HEK293 (cell line): ENCODE measurements around the gene DLEC1.
A peak's percentile ranks its signal among the peaks of the same experiment; 100 is the strongest.

Experiments
- CTCF ChIA-PET: fragments of 350-600 bp; formaldehyde crosslinking; extraction: SDS; loops from one replicate; lab custom pipeline; 2021; ENCODE audit warnings: antibody characterized with exemption; lab: Yijun Ruan, JAX
- POLR2A ChIA-PET: fragments of 300-600 bp; formaldehyde crosslinking; extraction: SDS; loops from one replicate; lab custom pipeline; 2020; ENCODE audit warnings: antibody characterized with exemption, inconsistent platforms; lab: Yijun Ruan, JAX
- H3K27ac ChIP-seq: fragments of 200-500 bp; sonication (Bioruptor generic); 2 replicates; pipeline ENCODE4 v1.5.1; 2014; ENCODE audit warnings: low read depth, low read length, control low read depth, inconsistent platforms; ENCODE audit errors: extremely low read depth
- H3K36me3 ChIP-seq, 2 experiments: fragments of 200-500 bp in 1 of 2; sonication (Bioruptor generic) in 1 of 2; 1 replicate in 1 of 2; 2 replicates in 1 of 2; pipeline ENCODE4 v1.5.1; 2014 to 2017; ENCODE audit warnings: inconsistent platforms in 2 of 2, low read length in 2 of 2; ENCODE audit not compliant: control insufficient read depth in 2 of 2, insufficient read depth in 1 of 2
- H3K4me1 ChIP-seq: fragments of 200-500 bp; sonication (Bioruptor generic); 2 replicates; pipeline ENCODE4 v1.5.1; 2014; ENCODE audit warnings: mild to moderate bottlenecking, low read length, inconsistent platforms; ENCODE audit not compliant: control insufficient read depth, insufficient read depth
- H3K4me3 ChIP-seq: 2 replicates; pipeline ENCODE4 v1.5.1; 2011; ENCODE audit warnings: low read depth, mild to moderate bottlenecking, control low read depth, low read length, moderate library complexity
- H3K9me3 ChIP-seq: fragments of 200-500 bp; sonication (Bioruptor generic); 2 replicates; pipeline ENCODE4 v1.5.1; 2014; ENCODE audit warnings: low read depth, low read length, inconsistent platforms; ENCODE audit not compliant: control insufficient read depth, insufficient read depth
- BCL11A ChIP-seq: fragments of 450-650 bp; formaldehyde crosslinking; IDR thresholded peaks from 2 replicates; pipeline ENCODE4 v1.5.1; 2016; ENCODE audit warnings: low read depth, missing biosample characterization, missing genetic modification characterization
- EGR2 ChIP-seq: fragments of 450-650 bp; formaldehyde crosslinking; IDR thresholded peaks from 2 replicates; pipeline ENCODE4 v1.5.1; 2016; ENCODE audit warnings: low read depth, missing biosample characterization, missing genetic modification characterization
- KLF10 ChIP-seq: fragments of 450-650 bp; IDR thresholded peaks from 2 replicates; pipeline ENCODE4 v1.5.1; 2018; ENCODE audit warnings: missing biosample characterization, mild to moderate bottlenecking, missing genetic modification characterization
- OSR2 ChIP-seq: fragments of 450-650 bp; formaldehyde crosslinking; IDR thresholded peaks from 2 replicates; pipeline ENCODE4 v1.5.1; 2016; ENCODE audit warnings: missing biosample characterization, missing genetic modification characterization
- PATZ1 ChIP-seq: fragments of 450-650 bp; formaldehyde crosslinking; IDR thresholded peaks from 2 replicates; pipeline ENCODE4 v1.5.1; 2016; ENCODE audit warnings: missing biosample characterization, missing genetic modification characterization
- PRDM1 ChIP-seq: fragments of 450-650 bp; formaldehyde crosslinking; IDR thresholded peaks from 2 replicates; pipeline ENCODE4; 2016; ENCODE audit warnings: missing biosample characterization, missing genetic modification characterization
- RBAK ChIP-seq: fragments of 450-650 bp; formaldehyde crosslinking; IDR thresholded peaks from 2 replicates; pipeline ENCODE4 v1.5.1; 2016; ENCODE audit warnings: missing biosample characterization, missing genetic modification characterization
- TRIM28 ChIP-seq: IDR thresholded peaks from 2 replicates; pipeline ENCODE4 v1.6.1; 2011; ENCODE audit warnings: low read length, control low read depth, borderline replicate concordance
- YY1 ChIP-seq: fragments of 450-650 bp; formaldehyde crosslinking; IDR thresholded peaks from 2 replicates; pipeline ENCODE4 v1.5.1; 2018; ENCODE audit warnings: missing biosample characterization, missing genetic modification characterization
- ZFHX2 ChIP-seq: fragments of 450-650 bp; formaldehyde crosslinking; conservative IDR thresholded peaks from 2 replicates; pipeline ENCODE4 v1.5.1; 2016; ENCODE audit warnings: missing biosample characterization, missing genetic modification characterization
- ZNF266 ChIP-seq: fragments of 450-650 bp; formaldehyde crosslinking; IDR thresholded peaks from 2 replicates; pipeline ENCODE4 v1.5.1; 2016; ENCODE audit warnings: missing biosample characterization, missing genetic modification characterization, low read depth
- ZNF280C ChIP-seq: fragments of 450-650 bp; formaldehyde crosslinking; IDR thresholded peaks from 2 replicates; pipeline ENCODE4 v1.5.1; 2016; ENCODE audit warnings: missing biosample characterization, missing genetic modification characterization
- ZNF391 ChIP-seq: fragments of 450-650 bp; formaldehyde crosslinking; IDR thresholded peaks from 2 replicates; pipeline ENCODE4 v1.5.1; 2016; ENCODE audit warnings: low read depth, missing biosample characterization, missing genetic modification characterization, borderline replicate concordance
- ZNF398 ChIP-seq: fragments of 450-650 bp; formaldehyde crosslinking; IDR thresholded peaks from 2 replicates; pipeline ENCODE4 v1.5.1; 2017; ENCODE audit warnings: missing biosample characterization, missing genetic modification characterization
- ZNF426 ChIP-seq: fragments of 450-650 bp; formaldehyde crosslinking; IDR thresholded peaks from 2 replicates; pipeline ENCODE4 v1.5.1; 2017; ENCODE audit warnings: missing biosample characterization, missing genetic modification characterization, mild to moderate bottlenecking, inconsistent platforms, moderate library complexity
- ZNF473 ChIP-seq: fragments of 450-650 bp; formaldehyde crosslinking; IDR thresholded peaks from 2 replicates; pipeline ENCODE4 v1.5.1; 2017; ENCODE audit warnings: missing biosample characterization, missing genetic modification characterization
- ZNF555 ChIP-seq: fragments of 450-650 bp; formaldehyde crosslinking; conservative IDR thresholded peaks from 2 replicates; pipeline ENCODE4 v1.5.1; 2017; ENCODE audit warnings: missing biosample characterization, mild to moderate bottlenecking, missing genetic modification characterization, inconsistent platforms
- ZNF558 ChIP-seq: fragments of 450-650 bp; formaldehyde crosslinking; IDR thresholded peaks from 2 replicates; pipeline ENCODE4 v1.5.1; 2016; ENCODE audit warnings: missing biosample characterization, missing genetic modification characterization
- ZNF610 ChIP-seq: fragments of 450-650 bp; formaldehyde crosslinking; IDR thresholded peaks from 2 replicates; pipeline ENCODE4 v1.5.1; 2016; ENCODE audit warnings: missing biosample characterization, missing genetic modification characterization, borderline replicate concordance
- ZNF707 ChIP-seq: fragments of 450-650 bp; formaldehyde crosslinking; IDR thresholded peaks from 2 replicates; pipeline ENCODE4 v1.5.1; 2016; ENCODE audit warnings: missing biosample characterization, missing genetic modification characterization
- TF ChIP-seq, protein P1 (sequence below): IDR thresholded peaks from 2 replicates; pipeline ENCODE4 v1.6.1; 2011; ENCODE audit warnings: mild to moderate bottlenecking, low read depth, low read length, borderline replicate concordance
- TF ChIP-seq, protein P2 (sequence below): fragments of 450-650 bp; formaldehyde crosslinking; IDR thresholded peaks from 2 replicates; pipeline ENCODE4 v1.5.1; 2016; ENCODE audit warnings: missing biosample characterization, missing genetic modification characterization

The DLEC1 gene

GRCh38 chr3:37990527-37990926, 48.5 kb upstream of the DLEC1 start, which contains the start of gene VILL (continued):
- TF ChIP-seq ZNF280C (tag by site-specific recombination) (no peak), PATZ1 (tag by site-specific recombination) (peak; percentile 63), ZFHX2 (tag by site-specific recombination) (peak; percentile 60), ZNF391 (tag by site-specific recombination) (no peak), KLF10 (tag by site-specific recombination) (no peak), ZNF610 (tag by site-specific recombination) (no peak), EGR2 (tag by site-specific recombination) (peak; percentile 30), RBAK (tag by site-specific recombination) (no peak)
- TF ChIP-seq, protein P1, sequence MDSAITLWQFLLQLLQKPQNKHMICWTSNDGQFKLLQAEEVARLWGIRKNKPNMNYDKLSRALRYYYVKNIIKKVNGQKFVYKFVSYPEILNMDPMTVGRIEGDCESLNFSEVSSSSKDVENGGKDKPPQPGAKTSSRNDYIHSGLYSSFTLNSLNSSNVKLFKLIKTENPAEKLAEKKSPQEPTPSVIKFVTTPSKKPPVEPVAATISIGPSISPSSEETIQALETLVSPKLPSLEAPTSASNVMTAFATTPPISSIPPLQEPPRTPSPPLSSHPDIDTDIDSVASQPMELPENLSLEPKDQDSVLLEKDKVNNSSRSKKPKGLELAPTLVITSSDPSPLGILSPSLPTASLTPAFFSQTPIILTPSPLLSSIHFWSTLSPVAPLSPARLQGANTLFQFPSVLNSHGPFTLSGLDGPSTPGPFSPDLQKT: no peak

DNA sequence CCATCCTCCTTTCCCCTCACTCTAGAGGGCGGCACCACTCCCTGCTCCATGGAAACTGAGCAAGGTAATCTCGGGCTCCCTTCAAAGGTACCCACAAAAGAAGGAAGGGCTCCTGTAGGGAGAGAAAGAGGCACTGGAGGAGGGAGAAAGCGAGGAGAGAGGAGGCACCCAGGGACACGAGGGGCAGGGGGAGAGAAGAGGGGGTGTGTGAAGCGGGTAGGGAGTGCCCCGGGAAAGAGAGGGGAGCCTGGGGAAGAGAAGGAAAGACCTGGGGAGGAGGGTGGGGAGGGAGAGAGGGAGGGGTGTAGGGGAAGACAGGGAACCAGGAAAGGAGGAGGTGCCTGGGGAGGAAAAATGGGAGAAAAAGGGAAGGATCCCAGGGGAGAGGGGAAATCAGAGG, 47.9 kb upstream of the DLEC1 start:
- ChIA-PET CTCF (no interaction called here), POLR2A (no interaction called here)
- H3K36me3 ChIP-seq: no peaks in the 10 kb centered on the region
- H3K27ac ChIP-seq: no peak overlapping the region
- TF ChIP-seq ZNF555 (tag by site-specific recombination): no peak
- TF ChIP-seq ZNF398 (tag by site-specific recombination): 0 out of 2 replicates have a peak, but pooled peaks have one; percentile 57
- TF ChIP-seq, protein P1: no peak
- H3K4me3 ChIP-seq: no peak overlapping the region
- H3K4me1 ChIP-seq: no peaks in the 10 kb centered on the region
- no peaks in the 10 kb centered on the region for H3K9me3 ChIP-seq

DNA sequence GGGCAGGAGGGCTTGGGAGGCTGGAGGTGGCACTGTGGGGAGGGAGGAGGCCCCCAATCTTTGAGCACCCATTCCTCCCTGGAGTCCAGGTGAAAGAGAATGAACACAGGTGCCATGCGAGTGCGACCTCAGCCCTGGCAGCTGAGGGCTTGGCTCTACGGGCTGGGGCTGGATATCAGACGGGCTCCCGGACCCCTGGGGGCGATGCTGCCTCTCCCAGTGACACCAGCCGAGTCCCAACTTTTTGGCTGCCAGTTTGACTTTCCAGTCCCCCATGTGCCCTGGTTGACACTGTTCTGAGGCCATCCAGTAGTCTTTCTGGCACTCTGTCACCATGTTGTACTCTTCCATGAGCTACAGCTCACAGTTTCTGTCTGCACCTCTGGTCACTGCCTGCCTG, 47.2 kb upstream of the DLEC1 start:
- no peaks in the 10 kb centered on the region for H3K4me1 ChIP-seq
- CTCF ChIA-PET: interaction anchor here (0.9 kb wide), 1 partner anchor 10 kb away, joined by 4 read pairs; no protein-coding TSS in a partner anchor
- POLR2A ChIA-PET: no interaction called here
- H3K4me3 ChIP-seq: no peak overlapping the region
- H3K36me3 ChIP-seq: no peaks in the 10 kb centered on the region
- H3K27ac ChIP-seq: no peak overlapping the region
- H3K9me3 ChIP-seq: no peaks in the 10 kb centered on the region
- no peak for TF ChIP-seq BCL11A (tag by site-specific recombination)
- no peak for TF ChIP-seq YY1 (tag by site-specific recombination)
- no peak for TF ChIP-seq OSR2
- no peak for TF ChIP-seq ZNF473 (tag by site-specific recombination)
- no peak for TF ChIP-seq TRIM28
- no peak for TF ChIP-seq PRDM1 (tag by site-specific recombination)
- TF ChIP-seq ZFHX2 (tag by site-specific recombination): no peak
- no peak for TF ChIP-seq ZNF426
- no peak for TF ChIP-seq ZNF707
- TF ChIP-seq, protein P2, sequence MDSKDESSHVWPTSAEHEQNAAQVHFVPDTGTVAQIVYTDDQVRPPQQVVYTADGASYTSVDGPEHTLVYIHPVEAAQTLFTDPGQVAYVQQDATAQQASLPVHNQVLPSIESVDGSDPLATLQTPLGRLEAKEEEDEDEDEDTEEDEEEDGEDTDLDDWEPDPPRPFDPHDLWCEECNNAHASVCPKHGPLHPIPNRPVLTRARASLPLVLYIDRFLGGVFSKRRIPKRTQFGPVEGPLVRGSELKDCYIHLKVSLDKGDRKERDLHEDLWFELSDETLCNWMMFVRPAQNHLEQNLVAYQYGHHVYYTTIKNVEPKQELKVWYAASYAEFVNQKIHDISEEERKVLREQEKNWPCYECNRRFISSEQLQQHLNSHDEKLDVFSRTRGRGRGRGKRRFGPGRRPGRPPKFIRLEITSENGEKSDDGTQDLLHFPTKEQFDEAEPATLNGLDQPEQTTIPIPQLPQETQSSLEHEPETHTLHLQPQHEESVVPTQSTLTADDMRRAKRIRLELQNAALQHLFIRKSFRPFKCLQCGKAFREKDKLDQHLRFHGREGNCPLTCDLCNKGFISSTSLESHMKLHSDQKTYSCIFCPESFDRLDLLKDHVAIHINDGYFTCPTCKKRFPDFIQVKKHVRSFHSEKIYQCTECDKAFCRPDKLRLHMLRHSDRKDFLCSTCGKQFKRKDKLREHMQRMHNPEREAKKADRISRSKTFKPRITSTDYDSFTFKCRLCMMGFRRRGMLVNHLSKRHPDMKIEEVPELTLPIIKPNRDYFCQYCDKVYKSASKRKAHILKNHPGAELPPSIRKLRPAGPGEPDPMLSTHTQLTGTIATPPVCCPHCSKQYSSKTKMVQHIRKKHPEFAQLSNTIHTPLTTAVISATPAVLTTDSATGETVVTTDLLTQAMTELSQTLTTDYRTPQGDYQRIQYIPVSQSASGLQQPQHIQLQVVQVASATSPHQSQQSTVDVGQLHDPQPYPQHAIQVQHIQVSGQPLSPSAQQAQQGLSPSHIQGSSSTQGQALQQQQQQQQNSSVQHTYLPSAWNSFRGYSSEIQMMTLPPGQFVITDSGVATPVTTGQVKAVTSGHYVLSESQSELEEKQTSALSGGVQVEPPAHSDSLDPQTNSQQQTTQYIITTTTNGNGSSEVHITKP (tag by site-specific recombination): no peak
- TF ChIP-seq ZNF266 (tag by site-specific recombination): no peak
- TF ChIP-seq ZNF558 (tag by site-specific recombination): no peak
